Fibroblast of pulmonary artery (primary cell): ENCODE results near the gene DDX17.

ENCODE experiments used
- DNase-seq: peaks from one replicate; pipeline ENCODE4 v3.0.0-alpha.2; 2010; ENCODE audit warnings: low read depth
- H3K4me3 ChIP-seq: replicated peaks from 2 replicates; pipeline ENCODE4 v1.5.1; 2011; ENCODE audit warnings: low read depth, mild to moderate bottlenecking, control low read depth, low read length, moderate library complexity
- CTCF ChIP-seq: IDR thresholded peaks from 2 replicates; pipeline ENCODE4 v1.5.1; 2011; ENCODE audit warnings: mild to moderate bottlenecking, control low read depth, low read length, inconsistent platforms; ENCODE audit errors: missing control alignments

Gene DDX17

DNA sequence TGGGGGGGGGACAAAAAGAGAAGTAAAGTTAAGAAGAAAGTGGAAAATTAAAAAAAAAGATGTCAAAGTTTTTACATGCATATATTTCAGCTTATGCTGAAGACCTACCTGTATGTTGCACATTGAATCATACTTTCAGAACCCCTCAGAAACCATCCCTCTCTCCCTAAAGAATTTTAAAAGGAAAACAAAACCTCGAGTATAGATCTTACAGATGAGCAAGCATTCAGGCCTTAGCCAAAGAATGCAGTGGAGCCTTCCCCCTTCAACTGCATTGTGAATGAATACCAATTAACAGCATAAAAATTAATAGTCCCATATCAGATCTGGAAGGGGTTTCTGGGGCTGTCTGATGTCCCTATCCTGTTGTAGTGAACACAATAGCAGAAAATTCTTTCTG, 21.9 kb downstream of the DDX17 start:
- no peak for TF ChIP-seq CTCF

DNA sequence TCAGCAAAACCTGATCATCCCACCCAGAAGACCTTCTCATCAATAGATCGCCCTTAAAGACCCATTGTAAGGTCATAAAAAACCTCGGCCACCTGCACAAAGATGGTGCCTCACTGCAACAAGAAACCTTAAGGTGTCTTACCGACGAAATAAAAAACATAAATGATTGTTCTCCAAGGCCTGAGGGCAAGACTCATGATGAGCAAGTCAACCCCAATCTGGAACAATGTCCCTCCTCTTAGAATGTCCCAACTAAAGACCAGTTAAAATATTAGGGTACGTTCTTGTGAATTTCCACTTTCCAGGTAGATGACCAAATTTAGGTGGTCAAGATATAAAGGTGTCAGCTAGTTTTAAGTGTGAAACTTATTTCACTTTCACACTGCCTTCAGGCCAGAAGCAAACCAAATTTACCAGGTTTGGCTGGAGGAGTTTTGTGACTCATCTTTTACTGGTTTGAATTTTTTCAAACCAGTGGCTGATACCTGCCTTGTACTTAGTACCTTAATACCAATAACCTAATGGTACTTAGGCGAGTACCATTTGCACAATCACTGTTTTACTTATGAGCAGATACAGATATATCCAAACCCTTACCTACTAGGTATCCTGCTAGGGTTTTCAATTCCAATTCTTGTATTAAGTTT, 23.3 kb downstream of the DDX17 start:
- H3K4me3 ChIP-seq = no peak overlapping the region
- no peak for DNase-seq
- TF ChIP-seq CTCF = no peak

More for the DNA sequence above, 21.9 kb downstream of the DDX17 start:
- DNase-seq = no peak
- no peak overlapping the region for H3K4me3 ChIP-seq

DNA sequence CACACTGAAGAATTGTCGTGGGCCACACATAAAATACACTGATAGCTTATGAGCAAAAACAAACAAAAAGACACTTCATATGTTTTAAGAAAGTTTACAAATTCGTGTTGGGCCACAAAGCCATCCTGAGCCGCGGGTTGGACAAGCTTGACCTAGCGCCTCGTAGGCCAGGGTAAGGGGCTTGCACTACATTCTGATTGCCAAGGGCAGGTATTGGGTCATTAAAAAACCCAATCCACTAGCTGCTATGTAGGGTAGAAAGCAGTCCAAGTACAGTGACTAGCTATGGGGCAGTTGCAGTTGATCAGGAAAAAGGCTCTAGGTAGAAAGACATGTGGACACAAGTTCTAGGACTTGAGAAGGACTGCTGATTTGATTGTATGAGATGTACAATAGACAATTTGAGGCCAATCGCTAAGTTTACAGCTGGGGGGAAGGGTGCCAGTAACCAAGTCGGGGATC, 24.2 kb downstream of the DDX17 start:
- no peak for DNase-seq
- TF ChIP-seq CTCF = no peak
- no peak overlapping the region for H3K4me3 ChIP-seq

- no peak overlapping the region for H3K4me3 ChIP-seq
- TF ChIP-seq CTCF = no peak
- DNase-seq = no peak
Measured at GRCh38 chr22:38481162-38481870, 24.8 kb downstream of the DDX17 start.

DNA sequence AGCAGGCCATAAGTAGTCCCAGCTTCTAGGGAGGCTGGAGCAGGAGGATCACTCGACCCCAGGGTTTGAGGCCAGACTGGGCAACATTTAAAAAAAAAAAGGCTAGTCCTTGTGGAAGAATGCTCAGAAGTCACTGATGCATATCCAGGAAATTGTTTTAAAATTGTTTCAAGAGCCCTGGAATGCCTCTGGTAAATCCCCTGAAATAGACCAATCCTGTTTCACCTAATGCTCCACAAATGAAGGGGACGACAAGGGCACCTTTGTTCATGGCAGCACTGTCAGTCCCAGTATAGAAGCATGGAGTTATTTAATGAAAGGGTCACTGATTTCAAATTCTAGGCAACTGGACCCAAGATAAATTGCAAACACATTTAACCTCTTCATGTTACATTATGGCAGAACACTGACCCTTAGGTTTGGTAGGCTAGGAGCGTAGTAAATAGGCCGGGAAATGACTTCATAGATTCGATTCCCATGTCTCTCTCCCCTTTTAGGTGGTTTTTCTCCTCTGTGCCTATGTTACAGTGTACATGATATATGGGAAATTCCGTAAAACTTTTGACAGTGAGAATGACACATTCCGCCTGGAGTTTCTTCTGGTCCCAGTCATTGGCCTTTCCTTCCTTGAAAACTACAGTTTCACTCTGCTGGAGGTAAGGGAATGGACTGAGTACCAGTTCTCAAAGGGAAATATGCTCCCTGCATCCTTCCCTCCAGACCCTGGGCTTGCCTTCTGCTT, 26.8 kb downstream of the DDX17 start:
- no peak for TF ChIP-seq CTCF
- H3K4me3 ChIP-seq = no peak overlapping the region
- no peak for DNase-seq

DNA sequence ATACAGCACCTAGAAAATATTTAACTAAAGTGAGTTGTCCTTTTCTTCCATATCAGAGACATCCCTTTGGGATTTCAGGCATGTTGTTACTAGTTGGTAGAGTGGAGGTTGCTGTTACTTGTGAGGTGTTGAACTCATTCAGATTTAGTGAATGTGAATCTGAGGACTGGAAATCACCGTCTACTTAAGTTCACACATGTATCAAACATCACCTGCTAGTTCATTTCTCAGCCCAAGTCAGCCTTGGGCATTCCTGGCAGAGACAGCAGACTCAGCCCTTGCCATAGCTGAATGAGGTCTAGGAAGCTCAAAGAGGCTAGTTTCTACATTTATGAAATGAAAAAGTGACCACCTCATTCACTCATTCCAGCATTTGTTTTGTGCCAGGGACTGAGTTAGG, 28.5 kb downstream of the DDX17 start:
- no peak overlapping the region for H3K4me3 ChIP-seq
- no peak for TF ChIP-seq CTCF
- DNase-seq = no peak
